HCT116 (cell line): ENCODE results near the gene ATXN7L2. TPM values are rescaled to one million over a fixed set of nuclear protein-coding genes. Genes with fewer than 3 reads are reported as not detected.

Experiments
- ATAC-seq: fragments of 200-7000 bp; cut with Tn5 transposase; 2 replicates; pipeline ENCODE4 v1.9.1; 2020; ENCODE audit warnings: mild to moderate bottlenecking, moderate library complexity
- BruUV-seq: library from RNA; stranded (reverse); fragments of 400-500 nt; replicated peaks from 2 replicates; lab custom pipeline; 2021; lab: Mats Ljungman, UMichigan
- CTCF ChIA-PET: fragments of 300-600 bp; sonication (Branson Sonifier 250); formaldehyde crosslinking; loops from one replicate; lab custom pipeline; 2021; ENCODE audit warnings: antibody characterized with exemption; lab: Charles Lee
- POLR2A ChIA-PET: fragments of 300-600, 350-600 bp; sonication (Branson Sonifier 250); formaldehyde crosslinking; loops from one replicate; lab custom pipeline; 2021; ENCODE audit warnings: antibody characterized with exemption; lab: Charles Lee
- RAD21 ChIA-PET, 2 experiments: fragments of 300-600 bp; sonication (Branson Sonifier 250); formaldehyde crosslinking; loops; one replicate each; lab custom pipeline; 2023; ENCODE audit warnings: low total read pairs in 2 of 2; ENCODE audit not compliant: uncharacterized antibody in 2 of 2, unreplicated experiment in 2 of 2, low non-redundant PET in 1 of 2; lab: Charles Lee
- DNase-seq: peaks from one replicate; pipeline ENCODE4 v3.0.0-alpha.2; 2010; ENCODE audit warnings: low read depth, low spot score
- H2AFZ ChIP-seq: fragments of 200-600 bp; shearing (Covaris generic), sonication (generic); 2 replicates; pipeline ENCODE4 v1.6.1; 2017; ENCODE audit warnings: low read depth, mixed run types, mixed read lengths, antibody characterized with exemption, low read length; ENCODE audit not compliant: poor library complexity, severe bottlenecking
- H3K27ac ChIP-seq: 2 replicates; pipeline ENCODE4 v1.5.1; 2012; ENCODE audit warnings: low read depth, low read length
- H3K27me3 ChIP-seq: fragments of 200-600 bp; sonication (generic); 2 replicates; pipeline ENCODE4 v1.6.1; 2016; ENCODE audit warnings: mixed run types, low read length, mixed read lengths; ENCODE audit not compliant: insufficient read depth
- H3K36me3 ChIP-seq, 2 experiments: fragments of 200-500 bp in 1 of 2; fragments of 200-600 bp in 1 of 2; sonication (Bioruptor generic) in 1 of 2; sonication (generic) in 1 of 2; 2 replicates each; pipeline versions ENCODE4 v1.5.1 to v1.6.1; 2014 to 2016; ENCODE audit warnings: low read length in 2 of 2, inconsistent platforms in 1 of 2, mixed read lengths in 1 of 2, mixed run types in 1 of 2; ENCODE audit not compliant: insufficient read depth in 2 of 2, control insufficient read depth in 1 of 2
- H3K4me1 ChIP-seq, 2 experiments: fragments of 200-600 bp in 1 of 2; sonication (generic) in 1 of 2; 2 replicates each; pipeline versions ENCODE4 v1.5.1 to v1.6.1; 2012 to 2017; ENCODE audit warnings: low read length in 2 of 2, inconsistent platforms in 1 of 2, mild to moderate bottlenecking in 1 of 2, mixed read lengths in 1 of 2, mixed run types in 1 of 2, moderate library complexity in 1 of 2; ENCODE audit not compliant: insufficient read depth in 2 of 2, control insufficient read depth in 1 of 2
- H3K4me2 ChIP-seq: fragments of 200-600 bp; sonication (generic); 2 replicates; pipeline ENCODE4 v1.6.1; 2017; ENCODE audit warnings: mixed run types, low read length, mixed read lengths
- H3K4me3 ChIP-seq, 2 experiments: fragments of 200-600 bp in 1 of 2; sonication (generic) in 1 of 2; replicated peaks in 1 of 2; 2 replicates each; pipeline ENCODE4 v1.5.1; 2011 to 2016; ENCODE audit warnings: low read length in 2 of 2, control low read depth in 1 of 2, low read depth in 1 of 2, mild to moderate bottlenecking in 1 of 2, mixed read lengths in 1 of 2, mixed run types in 1 of 2
- H3K79me2 ChIP-seq: fragments of 200-600 bp; sonication (generic); 2 replicates; pipeline ENCODE4 v1.6.1; 2017; ENCODE audit warnings: mild to moderate bottlenecking, mixed run types, low read length, moderate library complexity, mixed read lengths; ENCODE audit not compliant: insufficient read depth
- H3K9ac ChIP-seq: fragments of 200-600 bp; sonication (generic); 2 replicates; pipeline ENCODE4 v1.6.1; 2016; ENCODE audit warnings: low read length, mixed read lengths
- H3K9me2 ChIP-seq: fragments of 200-600 bp; sonication (generic), shearing (Covaris generic); 2 replicates; pipeline ENCODE4 v1.6.1; 2017; ENCODE audit warnings: mixed run types, mild to moderate bottlenecking, moderate library complexity; ENCODE audit not compliant: insufficient read depth
- H3K9me3 ChIP-seq, 2 experiments: fragments of 200-500 bp in 1 of 2; fragments of 200-600 bp in 1 of 2; sonication (Bioruptor generic) in 1 of 2; sonication (generic) in 1 of 2; 2 replicates each; pipeline ENCODE4 v1.6.1; 2014 to 2017; ENCODE audit warnings: low read length in 2 of 2, mixed read lengths in 2 of 2, inconsistent platforms in 1 of 2, low read depth in 1 of 2, mild to moderate bottlenecking in 1 of 2, mixed run types in 1 of 2, moderate library complexity in 1 of 2; ENCODE audit not compliant: control insufficient read depth in 1 of 2, insufficient read depth in 1 of 2
- H4K20me1 ChIP-seq: fragments of 200-600 bp; sonication (generic), shearing (Covaris generic); 2 replicates; pipeline ENCODE4 v1.6.1; 2017; ENCODE audit warnings: mixed run types, mild to moderate bottlenecking, moderate library complexity; ENCODE audit not compliant: insufficient read depth
- CBX3 ChIP-seq: IDR thresholded peaks from 2 replicates; pipeline ENCODE4 v1.6.1; 2012; ENCODE audit warnings: low read depth
- EGR1 ChIP-seq: IDR thresholded peaks from 2 replicates; pipeline ENCODE4 v1.6.1; 2012; ENCODE audit warnings: low read depth
- EZH2 ChIP-seq: fragments of 200-600 bp; sonication (generic); IDR thresholded peaks from 2 replicates; pipeline ENCODE4 v1.6.1; 2017; ENCODE audit warnings: antibody characterized with exemption, mixed run types
- EZH2phosphoT487 ChIP-seq: fragments of 200-600 bp; IDR thresholded peaks from 2 replicates; pipeline ENCODE4 v1.6.1; 2018; ENCODE audit warnings: antibody characterized with exemption, borderline replicate concordance
- FOSL1 ChIP-seq: IDR thresholded peaks from 2 replicates; pipeline ENCODE4 v1.6.1; 2012; ENCODE audit warnings: low read depth
- JUND ChIP-seq: IDR thresholded peaks from 2 replicates; pipeline ENCODE4 v1.6.1; 2012
- MAX ChIP-seq: IDR thresholded peaks from 2 replicates; pipeline ENCODE4 v1.6.1; 2012
- POLR2AphosphoS5 ChIP-seq: IDR thresholded peaks from 2 replicates; pipeline ENCODE4 v1.6.1; 2011; ENCODE audit warnings: mild to moderate bottlenecking, low read depth, low read length, moderate library complexity
- RAD21 ChIP-seq: IDR thresholded peaks from 2 replicates; pipeline ENCODE4 v1.6.1; 2012; ENCODE audit warnings: low read depth, mild to moderate bottlenecking
- REST ChIP-seq: IDR thresholded peaks from 2 replicates; pipeline ENCODE4 v1.6.1; 2012; ENCODE audit warnings: low read depth
- SRF ChIP-seq: IDR thresholded peaks from 2 replicates; pipeline ENCODE4 v1.6.1; 2012; ENCODE audit warnings: low read depth
- TCF7L2 ChIP-seq: IDR thresholded peaks from 2 replicates; pipeline ENCODE4 v1.7.0; 2011; ENCODE audit warnings: borderline replicate concordance, inconsistent platforms; ENCODE audit not compliant: insufficient read depth, insufficient read length; ENCODE audit errors: extremely low read depth
- YY1 ChIP-seq: IDR thresholded peaks from 2 replicates; pipeline ENCODE4 v1.6.1; 2011; ENCODE audit warnings: low read length, low read depth, moderate library complexity, mild to moderate bottlenecking; ENCODE audit not compliant: insufficient replicate concordance; ENCODE audit errors: extremely low read depth
- ZBTB33 ChIP-seq: IDR thresholded peaks from 2 replicates; pipeline ENCODE4 v1.6.1; 2011; ENCODE audit warnings: mild to moderate bottlenecking, low read length, moderate library complexity; ENCODE audit not compliant: insufficient replicate concordance; ENCODE audit errors: extremely low read depth
- ZFX ChIP-seq: fragments of 450-650 bp; IDR thresholded peaks from 2 replicates; pipeline ENCODE4 v1.6.1; 2017
- ZNF274 ChIP-seq: fragments of 200-500 bp; sonication (Bioruptor generic); IDR thresholded peaks from 2 replicates; pipeline ENCODE4 v1.6.1; 2014; ENCODE audit warnings: mild to moderate bottlenecking, low read depth, low read length, inconsistent platforms
- intact Hi-C: fragments of 100-400 bp; cut with micrococcal nuclease; formaldehyde crosslinking; loops from 2 replicates; pipeline ENCODE4 v1.10.0; 2022
- total RNA-seq: library from RNA; stranded (reverse); gene quantifications from one replicate; pipeline ENCODE4 v1.2.1, GENCODE V29; 2021; ENCODE audit not compliant: unreplicated experiment

The ATXN7L2 gene
- total RNA-seq, 1 experiment from 2014 or later = 7.2 TPM

GRCh38 chr1:109535481-109535880 lies 51.8 kb downstream of the ATXN7L2 start:
- Histone ChIP-seq H3K9me3 (no peaks in the 10 kb centered on the region), H3K27ac (no peak overlapping the region), H3K4me1 (peaks cover 4 to 14% of the 10 kb centered on the region in 2 experiments; a peak in 3 of 4 replicates), H3K4me2 (no peak overlapping the region), H3K4me3 (no peak overlapping the region), H3K79me2 (no peaks in the 10 kb centered on the region), H4K20me1 (no peaks in the 10 kb centered on the region), H3K9me2 (no peaks in the 10 kb centered on the region), H3K9ac (no peak overlapping the region), H2AFZ (no peak overlapping the region), H3K27me3 (no peaks in the 10 kb centered on the region), H3K36me3 (no peaks in the 10 kb centered on the region)
- DNase-seq (no peak), ATAC-seq (no peak)
- RAD21 ChIA-PET = no interaction called here
- no TSS peak for BruUV-seq
- intact Hi-C loops = loop anchor here (10.0 kb wide), 1 partner anchor 331 kb away; no protein-coding TSS in a partner anchor
- CTCF ChIA-PET = interaction anchor here (1.1 to 1.3 kb wide), 2 partner anchors 45 to 47 kb away, joined by 3 to 4 read pairs; no protein-coding TSS in a partner anchor
- TF ChIP-seq SRF (no peak), EZH2 (no peak), POLR2AphosphoS5 (no peak), YY1 (no peak), ZFX (no peak), MAX (no peak), EZH2phosphoT487 (no peak), TCF7L2 (no peak), CBX3 (no peak)
- POLR2A ChIA-PET = no interaction called here

GRCh38 chr1:109535971-109536491 lies 52.3 kb downstream of the ATXN7L2 start:
- Histone ChIP-seq H3K27me3 (no peaks in the 10 kb centered on the region), H3K4me3 (no peak overlapping the region), H3K79me2 (no peaks in the 10 kb centered on the region), H3K9me3 (no peaks in the 10 kb centered on the region), H3K4me2 (no peak overlapping the region), H3K4me1 (peaks cover 4 to 14% of the 10 kb centered on the region in 2 experiments; a peak in 3 of 4 replicates), H4K20me1 (no peaks in the 10 kb centered on the region), H3K36me3 (no peaks in the 10 kb centered on the region), H3K27ac (no peak overlapping the region), H3K9ac (no peak overlapping the region), H3K9me2 (no peaks in the 10 kb centered on the region), H2AFZ (no peak overlapping the region)
- ATAC-seq (no peak), DNase-seq (no peak)
- ChIA-PET CTCF (interaction anchor here (1.3 kb wide), 1 partner anchor 47 kb away, joined by 3 read pairs; no protein-coding TSS in a partner anchor), RAD21 (no interaction called here), POLR2A (no interaction called here)
- BruUV-seq = no TSS peak
- intact Hi-C loops = loop anchor here (10.0 kb wide), 1 partner anchor 331 kb away; no protein-coding TSS in a partner anchor
- TF ChIP-seq EZH2phosphoT487 (no peak), FOSL1 (no peak), EGR1 (no peak), ZFX (no peak), JUND (no peak), ZNF274 (no peak), ZBTB33 (no peak), REST (no peak), RAD21 (no peak)
